H1 (cell line): ENCODE measurements around the gene C19orf38. TPM values are rescaled to one million over a fixed set of nuclear protein-coding genes. Genes with fewer than 3 reads are reported as not detected.

Source experiments
- CTCF ChIA-PET: fragments of 300-600 bp; sonication (Branson Sonifier 250); formaldehyde crosslinking; loops from one replicate; lab custom pipeline; 2021; ENCODE audit not compliant: partially characterized antibody; lab: Charles Lee
- POLR2A ChIA-PET: fragments of 300-600 bp; sonication (Branson Sonifier 250); formaldehyde crosslinking; loops from one replicate; lab custom pipeline; 2021; ENCODE audit warnings: inconsistent platforms; ENCODE audit not compliant: partially characterized antibody; lab: Charles Lee
- DNase-seq, 2 experiments: peaks; one replicate each; pipeline versions ENCODE4 v3.0.0 to v3.0.0-alpha.2; 2010 to 2022; ENCODE audit warnings: low spot score in 2 of 2, low read depth in 1 of 2, mixed read lengths in 1 of 2
- FAIRE-seq: peaks from 2 replicates; lab custom pipeline; 2011; peaks lifted over from hg19 to GRCh38; lab: Jason Lieb, UNC
- H2AFZ ChIP-seq: 2 replicates; pipeline ENCODE4 v1.8.1; 2012; ENCODE audit warnings: low read length, inconsistent platforms
- H2AK5ac ChIP-seq: 2 replicates; pipeline ENCODE4 v1.6.1; 2013; ENCODE audit warnings: low read depth, low read length
- H2BK120ac ChIP-seq: replicated peaks from 2 replicates; pipeline ENCODE3; 2013; ENCODE audit warnings: low read depth, low read length, inconsistent platforms
- H2BK12ac ChIP-seq: 2 replicates; pipeline ENCODE4 v1.6.1; 2013; ENCODE audit warnings: low read depth, low read length
- H2BK15ac ChIP-seq: 2 replicates; pipeline ENCODE4 v1.6.1; 2013; ENCODE audit warnings: low read length
- H2BK20ac ChIP-seq: 2 replicates; pipeline ENCODE4 v1.6.1; 2013; ENCODE audit warnings: low read length
- H2BK5ac ChIP-seq: 2 replicates; pipeline ENCODE4 v1.6.1; 2013; ENCODE audit warnings: low read depth, low read length
- H3K14ac ChIP-seq: 2 replicates; pipeline ENCODE4 v1.6.1; 2013; ENCODE audit warnings: inconsistent platforms; ENCODE audit not compliant: insufficient read length
- H3K18ac ChIP-seq: 2 replicates; pipeline ENCODE4 v1.6.1; 2013; ENCODE audit warnings: low read length; ENCODE audit errors: extremely low read depth
- H3K23ac ChIP-seq: 2 replicates; pipeline ENCODE4 v1.6.1; 2013; ENCODE audit warnings: inconsistent platforms; ENCODE audit not compliant: insufficient read length
- H3K23me2 ChIP-seq: 2 replicates; pipeline ENCODE4 v1.6.1; 2013; ENCODE audit warnings: low read depth, low read length
- H3K27ac ChIP-seq: 2 replicates; pipeline ENCODE4 v1.6.1; 2011; ENCODE audit warnings: low read depth, low read length, inconsistent platforms
- H3K27me3 ChIP-seq, 4 experiments: replicated peaks in 1 of 4; 1 replicate in 1 of 4; 2 replicates in 3 of 4; pipeline versions ENCODE4 v1.6.1 to v1.8.1; 2011 to 2013; ENCODE audit warnings: low read length in 3 of 4, mild to moderate bottlenecking in 3 of 4, inconsistent platforms in 2 of 4, mixed read lengths in 2 of 4, moderate library complexity in 1 of 4; ENCODE audit not compliant: control insufficient read depth in 3 of 4, insufficient read depth in 3 of 4; ENCODE audit errors: extremely low read depth in 1 of 4
- H3K36me3 ChIP-seq, 4 experiments: 2 replicates each; pipeline versions ENCODE4 v1.6.1 to v1.8.1; 2011 to 2013; ENCODE audit warnings: mild to moderate bottlenecking in 4 of 4, low read length in 3 of 4, moderate library complexity in 2 of 4, control low read depth in 1 of 4, inconsistent platforms in 1 of 4; ENCODE audit not compliant: insufficient read depth in 4 of 4, control insufficient read depth in 2 of 4
- H3K4ac ChIP-seq: replicated peaks from 2 replicates; pipeline ENCODE3; 2013; ENCODE audit warnings: low read length, low read depth, mixed read lengths, inconsistent platforms; ENCODE audit not compliant: insufficient read length
- H3K4me1 ChIP-seq, 4 experiments: replicated peaks in 1 of 4; 1 replicate in 1 of 4; 2 replicates in 3 of 4; pipeline versions ENCODE4 v1.6.1 to v1.8.1; 2011 to 2013; ENCODE audit warnings: low read length in 3 of 4, inconsistent platforms in 2 of 4, mixed read lengths in 1 of 4; ENCODE audit not compliant: insufficient read depth in 4 of 4, control insufficient read depth in 3 of 4
- H3K4me2 ChIP-seq, 2 experiments: 2 replicates each; pipeline versions ENCODE4 v1.6.1 to v1.8.1; 2011 to 2013; ENCODE audit warnings: low read depth in 2 of 2, low read length in 2 of 2, control low read depth in 1 of 2, inconsistent platforms in 1 of 2, mild to moderate bottlenecking in 1 of 2; ENCODE audit not compliant: insufficient read depth in 1 of 2
- H3K4me3 ChIP-seq, 4 experiments: fragments of 200-600, 300-600 bp in 1 of 4; sonication (generic), shearing (Covaris generic), sonication (Bioruptor Twin) in 1 of 4; 2 replicates each; pipeline versions ENCODE4 v1.5.1 to v1.8.1; 2011 to 2016; ENCODE audit warnings: low read length in 4 of 4, low read depth in 3 of 4, control low read depth in 2 of 4, inconsistent platforms in 2 of 4, mild to moderate bottlenecking in 2 of 4, mixed read lengths in 1 of 4, moderate library complexity in 1 of 4; ENCODE audit not compliant: insufficient read depth in 2 of 4; ENCODE audit errors: extremely low read depth in 1 of 4
- H3K56ac ChIP-seq: replicated peaks from 2 replicates; pipeline ENCODE3; 2013; ENCODE audit warnings: low read depth, mild to moderate bottlenecking, mixed read lengths, low read length, inconsistent platforms; ENCODE audit not compliant: insufficient read length
- H3K79me1 ChIP-seq: 2 replicates; pipeline ENCODE4 v1.6.1; 2013; ENCODE audit warnings: low read depth, low read length, control low read depth
- H3K79me2 ChIP-seq, 2 experiments: 2 replicates each; pipeline versions ENCODE4 v1.6.1 to v1.8.1; 2012 to 2013; ENCODE audit warnings: low read length in 2 of 2, mild to moderate bottlenecking in 2 of 2, inconsistent platforms in 1 of 2; ENCODE audit not compliant: insufficient read depth in 2 of 2, control insufficient read depth in 1 of 2
- H3K9ac ChIP-seq, 4 experiments: replicated peaks in 1 of 4; 1 replicate in 1 of 4; 2 replicates in 3 of 4; pipeline versions ENCODE4 v1.6.1 to v1.8.1; 2011 to 2013; ENCODE audit warnings: low read depth in 3 of 4, low read length in 3 of 4, control low read depth in 2 of 4, mild to moderate bottlenecking in 2 of 4, moderate library complexity in 2 of 4, inconsistent platforms in 1 of 4; ENCODE audit errors: extremely low read depth in 1 of 4
- H3K9me3 ChIP-seq, 2 experiments: 2 replicates each; pipeline versions ENCODE4 v1.6.1 to v1.8.1; 2012 to 2013; ENCODE audit warnings: mild to moderate bottlenecking in 2 of 2, moderate library complexity in 2 of 2, control low read depth in 1 of 2, inconsistent platforms in 1 of 2, low read depth in 1 of 2, low read length in 1 of 2, mixed read lengths in 1 of 2; ENCODE audit not compliant: insufficient read depth in 2 of 2
- H4K20me1 ChIP-seq, 2 experiments: replicated peaks in 1 of 2; 2 replicates each; pipeline versions ENCODE3 to v1.8.1; 2011 to 2013; ENCODE audit warnings: inconsistent platforms in 2 of 2, low read length in 2 of 2, mild to moderate bottlenecking in 1 of 2; ENCODE audit not compliant: insufficient read depth in 2 of 2, control insufficient read depth in 1 of 2
- H4K5ac ChIP-seq: 2 replicates; pipeline ENCODE4 v1.6.1; 2013; ENCODE audit warnings: low read length, low read depth, mixed read lengths, inconsistent platforms; ENCODE audit not compliant: insufficient read length
- H4K8ac ChIP-seq: 2 replicates; pipeline ENCODE4 v1.8.0; 2013; ENCODE audit warnings: mild to moderate bottlenecking, moderate library complexity, low read length, inconsistent platforms; ENCODE audit not compliant: insufficient read depth; ENCODE audit errors: extremely low read depth
- H4K91ac ChIP-seq: replicated peaks from 2 replicates; pipeline ENCODE3; 2013; ENCODE audit warnings: low read length, mixed read lengths, inconsistent platforms; ENCODE audit not compliant: insufficient read length
- BRCA1 ChIP-seq: IDR thresholded peaks from 2 replicates; pipeline ENCODE4 v1.6.1; 2012; ENCODE audit warnings: low read depth, low read length, improper control_type of control experiment
- CREB1 ChIP-seq: IDR thresholded peaks from 2 replicates; pipeline ENCODE4 v1.6.1; 2012; ENCODE audit warnings: inconsistent platforms
- EGR1 ChIP-seq: IDR thresholded peaks from 2 replicates; pipeline ENCODE4 v1.6.1; 2011; ENCODE audit warnings: low read depth, low read length, borderline replicate concordance
- EP300 ChIP-seq, 2 experiments: IDR thresholded peaks; 1 replicate in 1 of 2; 2 replicates in 1 of 2; pipeline ENCODE4 v1.6.1; 2011 to 2012; ENCODE audit warnings: low read depth in 2 of 2, low read length in 2 of 2, mild to moderate bottlenecking in 2 of 2, borderline replicate concordance in 1 of 2, inconsistent platforms in 1 of 2, moderate library complexity in 1 of 2
- NRF1 ChIP-seq: IDR thresholded peaks from 2 replicates; pipeline ENCODE4 v1.6.1; 2011; ENCODE audit warnings: mild to moderate bottlenecking, low read depth, low read length, improper control_type of control experiment
- RXRA ChIP-seq: IDR thresholded peaks from 2 replicates; pipeline ENCODE4 v1.6.1; 2011; ENCODE audit warnings: low read depth, mild to moderate bottlenecking, low read length, moderate library complexity; ENCODE audit not compliant: insufficient read depth
- SP4 ChIP-seq: IDR thresholded peaks from 2 replicates; pipeline ENCODE4 v1.6.1; 2012; ENCODE audit warnings: low read length, inconsistent platforms
- SRF ChIP-seq: IDR thresholded peaks from 2 replicates; pipeline ENCODE4 v1.6.1; 2011; ENCODE audit warnings: mild to moderate bottlenecking, low read depth, low read length, moderate library complexity
- TBP ChIP-seq: IDR thresholded peaks from 2 replicates; pipeline ENCODE4 v1.6.1; 2011; ENCODE audit warnings: low read depth, low read length, improper control_type of control experiment
- WGBS, 2 experiments: shearing (Covaris generic) in 1 of 2; methylation state at CpG; one replicate each; pipeline versions ENCODE4 v1.1.6 to v1.1.7; 2013 to 2015; ENCODE audit warnings: low lambda C conversion rate in 2 of 2, mixed read lengths in 2 of 2, inconsistent platforms in 1 of 2, low coverage in 1 of 2, missing lambda C conversion rate in 1 of 2; ENCODE audit not compliant: insufficient replicate concordance in 2 of 2, insufficient coverage in 1 of 2, insufficient read length in 1 of 2; ENCODE audit errors: extremely low coverage in 1 of 2, missing lambda C conversion rate in 1 of 2; 5-methylcytosine and 5-hydroxymethylcytosine counted together
- polyA plus RNA-seq, 7 experiments: library from polyadenylated mRNA; depleted of rRNA in 3 of 7; stranded (reverse) in 5 of 7; unstranded in 2 of 7; fragments of >200 nt in 5 of 7; fragments of 200-250 nt in 2 of 7; gene quantifications; 1 replicate in 5 of 7; 2 replicates in 1 of 7; 4 replicates in 1 of 7; pipeline versions ENCODE4 v1.2.1 to v1.2.3, GENCODE V29; 2011 to 2013; ENCODE audit warnings: missing spikeins in 2 of 7, mixed read lengths in 2 of 7
- total RNA-seq: library from RNA; stranded (reverse); fragmentation: NEBNext Ultra II Directional; extraction: Animal tissue kit (Norgen Biotek cat#: 25700); gene quantifications from 2 replicates; pipeline ENCODE4 v1.2.1, GENCODE V29; 2021

The C19orf38 gene
- total and polyA plus RNA-seq, 2 of the 8 experiments (the other 6 are each of a cell fraction or from before 2014, with no cell fraction given), result 0.53 TPM; not detected in 1

- Histone ChIP-seq H3K9me3 (no peaks in the 10 kb centered on the region), H3K14ac (no peak overlapping the region), H4K8ac (no peak overlapping the region), H2AK5ac (no peak overlapping the region), H2BK5ac (no peak overlapping the region), H3K4me3 (no peak overlapping the region), H2BK12ac (no peak overlapping the region), H3K4me1 (no peaks in the 10 kb centered on the region), H2AFZ (no peak overlapping the region), H3K9ac (no peak overlapping the region), H3K18ac (no peak overlapping the region), H3K27ac (no peak overlapping the region), H4K5ac (no peak overlapping the region), H4K20me1 (peaks cover 0 to 1% of the 10 kb centered on the region in 2 experiments), H2BK20ac (no peak overlapping the region), H2BK15ac (no peak overlapping the region), H3K79me2 (no peaks in the 10 kb centered on the region), H4K91ac (no peak overlapping the region), H3K23me2 (no peaks in the 10 kb centered on the region), H3K56ac (no peak overlapping the region), H3K23ac (no peak overlapping the region), H2BK120ac (no peak overlapping the region), H3K27me3 (no peaks in the 10 kb centered on the region), H3K36me3 (peaks cover 0 to 19% (median 16%) of the 10 kb centered on the region in 4 experiments; a peak in 5 of 8 replicates), H3K79me1 (no peaks in the 10 kb centered on the region), H3K4me2 (no peak overlapping the region), H3K4ac (no peak overlapping the region)
- WGBS, 2 experiments, result 98% methylated on average over 9 of the region's 9 CpGs; no CpG with 5 or more reads in 1 of the 2 experiments
- POLR2A ChIA-PET, result no interaction called here
- TF ChIP-seq CREB1 (no peak), BRCA1 (no peak), NRF1 (no peak), EGR1 (no peak), RXRA (no peak), SP4 (no peak), EP300 (IDR thresholded peaks at IDR 0.05; ENCODE audit: borderline replicate concordance in 1 of 2, low read depth in 2 of 2, low read length in 2 of 2) (no peak), SRF (no peak), TBP (no peak)
- FAIRE-seq (no peak), DNase-seq (no peak)
- CTCF ChIA-PET, result interaction anchor here (1.6 kb wide), 1 partner anchor 29 kb away, joined by 4 read pairs; no protein-coding TSS in a partner anchor
These were observed 47.7 kb upstream of the C19orf38 start for GRCh38 chr19:10800488-10800887.
